Neural cell (in vitro differentiated cells): ENCODE measurements around the gene NPAS2.

Source experiments
- EP300 ChIP-seq: fragments of 450-650 bp; conservative IDR thresholded peaks from 2 replicates; pipeline ENCODE4 v1.6.1; 2014; ENCODE audit warnings: antibody characterized with exemption, mild to moderate bottlenecking, moderate library complexity; ENCODE audit not compliant: poor library complexity, severe bottlenecking
- MXI1 ChIP-seq: fragments of 450-650 bp; conservative IDR thresholded peaks from 2 replicates; pipeline ENCODE4 v1.6.1; 2014; ENCODE audit warnings: antibody characterized with exemption, mild to moderate bottlenecking; ENCODE audit not compliant: poor library complexity, severe bottlenecking
- POLR2AphosphoS5 ChIP-seq: IDR thresholded peaks from 2 replicates; pipeline ENCODE4 v1.6.1; 2012
- TF ChIP-seq, protein P1 (sequence below): fragments of 450-650 bp; IDR thresholded peaks from 2 replicates; pipeline ENCODE4 v1.5.1; 2014; ENCODE audit warnings: antibody characterized with exemption, mild to moderate bottlenecking, moderate library complexity; ENCODE audit not compliant: poor library complexity, severe bottlenecking

- TF ChIP-seq, protein P1, sequence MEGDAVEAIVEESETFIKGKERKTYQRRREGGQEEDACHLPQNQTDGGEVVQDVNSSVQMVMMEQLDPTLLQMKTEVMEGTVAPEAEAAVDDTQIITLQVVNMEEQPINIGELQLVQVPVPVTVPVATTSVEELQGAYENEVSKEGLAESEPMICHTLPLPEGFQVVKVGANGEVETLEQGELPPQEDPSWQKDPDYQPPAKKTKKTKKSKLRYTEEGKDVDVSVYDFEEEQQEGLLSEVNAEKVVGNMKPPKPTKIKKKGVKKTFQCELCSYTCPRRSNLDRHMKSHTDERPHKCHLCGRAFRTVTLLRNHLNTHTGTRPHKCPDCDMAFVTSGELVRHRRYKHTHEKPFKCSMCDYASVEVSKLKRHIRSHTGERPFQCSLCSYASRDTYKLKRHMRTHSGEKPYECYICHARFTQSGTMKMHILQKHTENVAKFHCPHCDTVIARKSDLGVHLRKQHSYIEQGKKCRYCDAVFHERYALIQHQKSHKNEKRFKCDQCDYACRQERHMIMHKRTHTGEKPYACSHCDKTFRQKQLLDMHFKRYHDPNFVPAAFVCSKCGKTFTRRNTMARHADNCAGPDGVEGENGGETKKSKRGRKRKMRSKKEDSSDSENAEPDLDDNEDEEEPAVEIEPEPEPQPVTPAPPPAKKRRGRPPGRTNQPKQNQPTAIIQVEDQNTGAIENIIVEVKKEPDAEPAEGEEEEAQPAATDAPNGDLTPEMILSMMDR = no peak
- no peak for TF ChIP-seq EP300
- no peak for TF ChIP-seq MXI1
- no peak for TF ChIP-seq POLR2AphosphoS5
Measured at GRCh38 chr2:101017371-101017770, 197.4 kb downstream of the NPAS2 start.
